HG02973 (cell line): ENCODE data around the gene PHB1.
"Not testable (repeated sequence)": the region's sequence is repeated elsewhere in the genome, so short reads cannot be mapped to it uniquely, and the experiment has no call there.

Experiments used
- ATAC-seq: cut with Tn5 transposase; IDR thresholded peaks from one replicate; pipeline ENCODE4 v1.9.1; 2021; ENCODE audit warnings: moderate library complexity; ENCODE audit not compliant: unreplicated experiment

The PHB1 gene

DNA sequence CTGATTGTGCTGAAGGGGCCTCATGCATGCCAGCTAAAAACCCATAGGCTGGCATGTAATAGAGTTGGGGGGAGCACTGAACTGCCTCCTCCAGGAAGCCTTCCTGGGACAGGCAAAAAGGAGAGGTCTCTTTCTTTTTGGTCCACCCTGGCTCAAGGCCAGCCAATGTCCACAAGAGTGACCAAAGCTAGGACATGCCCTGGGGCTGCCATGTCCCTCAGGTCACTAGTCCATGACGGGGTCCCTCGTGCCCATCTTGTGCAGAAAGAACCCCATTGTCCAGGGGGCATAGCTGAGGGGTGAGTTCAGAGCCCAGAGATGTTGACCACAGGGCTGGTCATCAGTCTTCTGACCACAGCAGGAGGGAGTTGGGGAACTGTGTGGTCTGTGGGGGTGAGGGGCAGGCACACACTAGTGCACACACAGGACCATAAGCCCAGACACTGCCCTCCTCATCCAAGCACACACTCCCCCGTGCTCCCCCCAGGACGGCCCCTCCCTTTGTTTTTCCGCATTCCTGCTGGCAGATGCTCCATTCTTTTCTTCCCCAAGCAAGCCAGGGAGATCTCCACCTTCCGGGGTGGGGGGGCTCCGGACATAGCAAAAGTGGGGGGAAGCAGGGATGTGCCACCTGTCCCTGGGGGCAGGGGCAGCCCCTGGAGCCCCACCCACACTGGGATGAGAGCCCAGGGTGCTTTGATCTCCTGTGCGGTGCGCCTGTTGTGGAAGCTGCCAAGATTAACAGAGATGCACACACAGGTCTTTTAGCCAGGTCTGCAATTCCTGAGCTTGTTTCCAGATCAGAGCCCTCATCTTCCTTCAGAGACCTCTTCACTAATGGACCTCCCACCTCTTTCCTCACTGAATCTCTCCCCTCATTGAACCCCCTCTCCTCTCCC is 25.2 kb upstream of the PHB1 start:
- ATAC-seq: no peak

DNA sequence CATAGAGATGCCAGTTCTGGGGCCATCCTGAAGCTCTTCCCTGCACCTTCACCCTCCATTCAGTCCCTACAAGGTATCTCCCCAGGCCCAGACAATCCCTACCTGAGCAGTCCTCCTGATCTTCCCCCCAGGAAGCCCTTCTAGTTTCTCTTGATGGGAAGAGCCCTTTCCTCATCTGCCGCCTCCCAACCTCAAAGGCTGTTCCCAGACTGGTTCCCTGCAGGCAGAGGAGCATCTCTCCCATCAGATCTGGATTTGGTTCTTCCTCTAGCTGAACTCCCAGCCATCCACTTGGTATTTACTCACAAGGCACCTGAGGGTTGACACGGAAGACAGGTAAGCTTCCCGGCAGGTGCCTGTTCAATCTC is 24.6 kb upstream of the PHB1 start:
- no peak for ATAC-seq

DNA sequence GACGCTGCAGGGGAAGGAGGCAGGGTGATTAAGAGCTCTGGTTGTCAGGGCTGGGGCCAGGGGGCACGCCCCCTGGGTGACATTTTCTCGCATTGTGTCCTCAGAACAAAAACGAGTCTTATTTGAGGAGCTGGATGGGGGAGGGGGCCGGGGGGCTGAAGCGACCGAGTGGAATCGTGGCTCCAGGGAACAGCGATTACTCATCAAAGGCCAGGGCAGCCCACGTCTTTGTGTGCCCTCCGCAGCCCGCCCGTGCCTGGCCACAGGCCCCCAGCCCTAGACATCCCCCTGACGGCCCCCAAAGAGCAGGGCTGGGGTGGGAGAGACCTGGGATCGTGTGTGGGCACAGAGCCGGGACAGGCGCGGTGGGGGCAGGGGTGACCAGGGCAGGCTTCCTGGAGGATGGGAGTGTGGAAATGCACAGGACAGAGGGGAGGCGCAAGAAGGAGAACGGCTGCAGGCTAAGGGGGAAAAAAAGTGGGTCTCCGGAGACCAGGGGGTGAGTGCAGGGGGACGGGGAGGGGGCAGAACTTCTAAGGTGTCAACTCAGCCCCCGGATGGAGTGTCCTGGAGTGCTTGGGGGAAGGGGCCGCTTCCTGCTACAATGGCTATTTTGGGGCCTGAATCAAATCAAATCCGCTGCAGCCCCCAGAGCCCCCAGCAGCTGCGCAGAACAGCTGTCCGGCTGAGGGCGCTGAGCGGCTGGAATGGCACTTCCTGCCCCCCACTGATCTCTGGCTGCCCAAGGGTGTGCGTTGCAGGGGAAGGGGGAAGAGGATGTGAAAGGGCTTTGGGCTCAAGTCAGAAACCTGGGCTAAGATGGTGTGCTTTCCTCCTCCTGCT is 24.0 kb upstream of the PHB1 start:
- no peak for ATAC-seq

GRCh38 chr17:49437696-49438435 is 23.2 kb upstream of the PHB1 start:
- ATAC-seq: no peak

DNA sequence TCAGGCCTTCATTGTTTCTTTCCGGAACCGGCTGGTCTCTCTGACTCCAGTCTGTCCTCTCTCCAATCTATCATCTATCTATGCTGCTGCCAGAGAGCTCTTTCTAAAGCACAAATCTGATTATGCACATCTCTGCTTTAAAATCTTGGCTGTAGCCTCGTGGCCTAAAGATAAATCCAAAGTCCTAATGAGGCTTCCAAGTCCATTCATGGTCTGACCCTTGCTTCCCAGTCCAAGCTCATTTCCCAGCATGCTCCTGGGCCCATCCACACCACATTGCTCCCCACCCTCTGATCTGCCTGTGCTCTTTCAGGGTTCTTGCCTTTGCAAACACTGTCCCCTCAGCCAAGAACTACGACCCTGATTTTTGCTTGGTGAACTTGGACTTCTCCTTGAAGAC is 21.5 kb upstream of the PHB1 start:
- ATAC-seq: no peak

DNA sequence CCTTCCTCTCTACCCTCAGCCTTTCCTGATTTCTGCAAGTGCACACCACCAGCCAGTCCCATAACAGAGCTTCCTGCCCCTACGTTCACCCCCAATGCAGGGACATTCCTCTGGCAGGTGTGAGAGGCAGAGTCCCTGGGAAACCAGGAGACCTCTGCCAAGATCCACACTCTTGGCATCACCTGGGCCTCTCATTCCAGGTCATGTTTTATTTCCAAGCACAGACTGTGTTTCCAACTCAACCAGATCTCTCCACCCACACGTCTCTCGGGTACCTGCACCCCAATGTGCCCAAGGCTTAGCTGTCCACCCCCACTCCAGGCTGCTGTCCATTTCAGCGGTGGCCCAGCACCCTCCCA is 21.0 kb upstream of the PHB1 start:
- no peak for ATAC-seq

DNA sequence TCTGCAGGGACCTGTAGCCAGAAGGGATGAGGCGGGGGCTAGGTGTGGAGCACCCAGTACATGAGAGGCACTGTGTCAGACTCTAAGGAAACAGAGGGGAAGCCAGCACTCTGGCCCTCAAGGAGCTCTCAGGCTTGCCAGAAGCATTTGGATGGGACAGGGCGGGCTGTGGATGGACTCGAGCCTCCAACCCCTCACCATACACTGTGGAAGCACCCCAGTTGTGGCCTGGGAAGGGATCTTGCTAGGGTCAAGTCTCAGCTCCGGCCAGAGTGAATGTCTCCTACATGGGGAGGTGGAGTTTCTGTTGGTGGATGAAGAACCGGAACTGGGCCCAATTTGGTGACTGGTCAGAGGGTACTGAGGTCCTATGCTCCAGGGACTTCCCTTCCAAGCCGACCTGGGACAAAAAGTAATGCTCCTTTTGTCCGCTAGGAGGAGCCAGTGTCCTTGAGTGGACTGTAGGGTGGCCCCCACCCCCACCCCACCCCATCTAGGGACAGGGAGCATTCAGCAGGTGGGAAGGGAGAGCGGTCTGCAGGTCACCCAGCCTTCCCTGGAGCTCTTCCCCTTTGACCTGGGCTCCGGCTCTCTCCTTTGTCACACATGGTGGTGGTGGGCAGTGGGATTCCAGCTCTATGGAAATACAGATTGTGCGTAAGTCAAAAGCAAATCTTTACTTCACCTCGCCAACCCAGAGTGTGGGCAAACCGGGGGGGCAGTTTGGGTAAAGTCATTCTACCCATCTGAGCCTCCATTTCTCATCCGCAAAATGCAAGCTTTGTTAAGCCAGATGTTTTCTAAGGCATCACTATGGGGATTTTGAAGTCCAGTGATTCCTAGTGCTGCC is 20.4 kb upstream of the PHB1 start:
- no peak for ATAC-seq

DNA sequence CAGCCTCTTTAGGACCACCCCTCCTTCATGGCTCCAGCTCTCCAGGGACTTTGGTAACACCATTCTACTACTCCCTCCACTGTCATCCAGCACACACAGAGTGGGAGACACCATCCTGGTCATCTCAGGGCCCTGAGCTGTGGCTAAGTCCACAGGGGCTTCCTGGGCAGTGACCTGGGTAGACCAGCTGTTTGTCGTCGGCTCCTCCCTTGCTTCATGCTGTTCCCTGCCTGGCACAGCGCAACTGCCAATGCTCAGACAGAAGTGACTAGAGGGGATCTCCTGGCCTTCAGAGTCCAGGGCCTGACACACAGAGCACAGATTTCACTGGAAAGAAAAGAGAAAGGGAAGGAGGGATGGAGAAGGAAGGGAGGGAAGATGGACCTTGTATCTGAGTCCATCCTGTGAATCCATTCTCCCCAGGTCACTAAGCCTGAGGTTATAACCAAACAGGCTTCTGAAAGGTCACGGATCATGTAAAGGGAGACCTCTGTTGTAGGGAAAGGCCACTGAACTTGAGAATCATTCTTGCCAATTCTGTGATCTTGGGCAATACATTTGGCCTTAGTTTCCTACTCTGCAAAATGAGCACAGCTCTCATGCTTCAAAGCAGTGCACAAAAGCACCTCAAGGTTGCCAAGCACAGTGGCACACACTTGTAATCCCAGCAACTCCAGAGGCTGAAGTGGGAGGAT is 18.5 kb upstream of the PHB1 start:
- no peak for ATAC-seq

DNA sequence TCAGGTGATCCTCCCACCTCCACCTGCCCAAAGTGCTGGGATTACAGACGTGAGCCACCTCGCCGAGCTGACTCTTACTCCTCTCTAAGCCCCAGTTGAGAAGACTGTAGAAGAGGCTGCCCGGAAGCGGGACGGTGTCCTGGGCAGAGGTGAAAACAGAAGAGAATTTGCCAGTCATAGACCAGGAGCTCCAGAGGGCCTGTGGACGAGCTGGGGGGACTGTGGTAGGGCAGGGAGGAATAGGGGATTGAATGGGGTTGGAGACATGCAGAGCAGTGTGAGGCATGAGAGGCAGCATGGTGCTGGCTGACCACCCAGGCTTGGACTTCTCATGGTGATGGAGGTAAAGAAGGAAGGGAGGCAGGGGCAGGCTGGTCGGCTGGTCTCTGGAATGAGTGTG is 17.1 kb upstream of the PHB1 start:
- ATAC-seq: no peak

DNA sequence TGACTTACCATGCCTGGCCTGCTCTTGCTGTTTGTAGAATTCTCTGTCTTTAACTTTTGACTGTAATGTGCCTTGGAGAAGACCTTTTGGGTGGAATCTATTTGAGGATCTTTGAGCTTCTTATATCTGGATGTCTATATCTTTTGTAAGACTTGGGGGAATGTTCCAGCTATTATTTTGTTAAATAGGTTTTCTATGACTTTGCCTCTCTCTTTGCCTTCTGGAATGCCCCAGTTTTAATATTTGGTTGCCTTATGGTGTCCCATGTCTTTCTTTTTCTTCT is 10.3 kb upstream of the PHB1 start:
- ATAC-seq: no peak

DNA sequence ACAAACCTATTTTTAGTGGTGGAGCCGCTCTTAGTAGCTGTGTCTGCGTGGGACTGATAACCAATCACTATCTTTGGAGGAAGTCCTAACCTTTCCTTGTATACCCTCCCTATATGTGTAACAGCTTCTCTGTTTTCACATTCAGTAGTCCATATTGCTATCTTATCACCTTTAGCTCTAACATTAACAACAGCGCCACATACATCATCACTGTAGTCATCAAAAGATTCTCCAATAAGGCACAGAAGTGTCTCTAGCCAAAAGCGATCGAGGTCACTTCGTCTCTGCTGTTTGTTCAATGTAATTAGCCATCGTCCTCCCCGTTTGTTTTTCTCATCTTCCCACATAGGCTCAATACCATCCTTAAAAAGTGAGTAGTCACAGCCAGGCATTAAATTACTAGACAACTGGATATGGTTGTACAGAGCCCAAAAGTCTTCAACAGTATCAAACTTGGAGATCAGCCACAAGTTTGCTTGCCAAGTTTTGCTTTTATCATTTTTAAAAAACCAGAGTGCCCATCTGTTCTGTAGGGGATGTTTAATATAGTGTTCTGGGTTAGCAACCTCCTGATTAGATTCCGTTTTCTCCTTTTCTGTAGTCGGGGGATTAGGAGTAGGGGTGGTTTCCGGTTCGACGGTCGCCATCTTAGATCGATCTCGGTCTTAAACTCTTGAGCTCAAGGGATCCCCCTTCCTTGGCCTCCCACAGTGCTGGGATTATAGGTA is 9.8 kb upstream of the PHB1 start:
- ATAC-seq: not testable (repeated sequence)

GRCh38 chr17:49422714-49423113 is 8.0 kb upstream of the PHB1 start:
- no peak for ATAC-seq

GRCh38 chr17:49419761-49420160 is 5.1 kb upstream of the PHB1 start:
- ATAC-seq: not testable (repeated sequence)

DNA sequence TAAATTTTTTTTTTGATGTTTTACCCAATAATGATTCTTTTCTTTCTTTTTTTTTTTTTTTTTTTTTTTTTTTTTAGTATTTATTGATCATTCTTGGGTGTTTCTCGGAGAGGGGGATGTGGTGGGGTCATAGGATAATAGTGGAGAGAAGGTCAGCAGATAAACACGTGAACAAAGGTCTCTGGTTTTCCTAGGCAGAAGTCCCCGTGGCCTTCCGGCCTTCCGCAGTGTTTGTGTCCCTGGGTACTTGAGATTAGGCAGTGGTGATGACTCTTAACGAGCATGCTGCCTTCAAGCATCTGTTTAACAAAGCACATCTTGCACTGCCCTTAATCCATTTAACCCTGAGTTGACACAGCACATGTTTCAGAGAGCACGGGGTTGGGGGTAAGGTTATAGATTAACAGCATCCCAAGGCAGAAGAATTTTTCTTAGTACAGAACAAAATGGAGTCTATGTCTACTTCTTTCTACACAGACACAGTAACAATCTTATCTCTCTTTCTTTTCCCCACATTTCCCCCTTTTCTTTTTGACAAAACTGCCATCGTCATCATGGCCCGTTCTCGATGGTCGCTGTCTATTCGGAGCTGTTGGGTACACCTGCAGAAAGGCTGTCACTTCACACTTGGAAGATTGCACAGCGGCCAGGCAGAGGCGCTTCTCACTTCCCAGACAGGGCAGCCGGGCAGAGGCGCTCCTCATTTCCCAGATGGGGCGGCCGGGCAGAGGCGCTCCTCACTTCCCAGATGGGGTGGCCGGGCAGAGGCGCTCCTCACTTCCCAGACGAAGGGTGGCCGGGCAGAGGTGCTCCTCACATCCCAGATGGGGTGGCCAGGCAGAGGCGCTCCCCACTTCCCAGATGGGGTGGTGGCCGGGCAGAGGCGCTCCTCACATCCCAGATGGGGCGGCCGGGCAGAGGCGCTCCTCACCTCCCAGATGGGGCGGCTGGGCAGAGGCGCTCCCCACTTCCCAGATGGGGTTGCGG is 4.4 kb upstream of the PHB1 start:
- not testable (repeated sequence) for ATAC-seq

DNA sequence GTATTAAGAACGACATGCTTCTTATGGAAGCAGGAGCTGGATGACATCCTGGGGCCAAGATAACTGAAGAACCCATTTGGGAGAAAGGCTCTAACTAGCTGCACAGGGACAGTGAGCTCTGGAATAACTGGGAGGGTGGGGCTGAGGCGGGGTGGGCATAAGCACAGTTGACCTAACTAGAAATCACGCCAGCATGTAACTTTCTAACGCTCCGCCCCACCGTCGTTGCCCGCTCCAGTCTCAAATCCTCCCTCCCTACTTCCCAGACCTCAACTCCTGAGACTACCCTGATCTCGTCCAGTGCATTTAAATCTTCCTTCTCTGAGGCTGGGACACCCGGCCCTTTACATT is 436 bp downstream of the PHB1 start:
- no peak for ATAC-seq

DNA sequence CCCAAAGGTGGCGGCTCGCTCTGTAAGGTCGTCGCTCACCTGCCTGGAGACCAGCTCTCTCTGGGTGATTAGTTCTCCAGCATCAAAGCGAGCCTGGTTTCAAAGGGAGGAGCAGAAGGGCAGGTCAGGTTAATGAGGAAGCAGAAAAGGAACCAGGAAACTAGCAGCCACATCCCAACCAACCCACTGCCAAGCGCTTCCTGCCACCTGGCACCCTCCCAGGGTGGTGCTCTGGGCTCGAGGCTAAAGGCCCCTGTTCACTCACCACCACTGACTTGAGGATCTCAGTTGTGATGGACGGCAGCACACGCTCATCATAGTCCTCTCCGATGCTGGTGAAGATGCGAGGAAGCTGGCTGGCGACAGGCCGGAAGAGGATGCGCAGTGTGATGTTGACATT is 5.6 kb downstream of the PHB1 start:
- no peak for ATAC-seq

DNA sequence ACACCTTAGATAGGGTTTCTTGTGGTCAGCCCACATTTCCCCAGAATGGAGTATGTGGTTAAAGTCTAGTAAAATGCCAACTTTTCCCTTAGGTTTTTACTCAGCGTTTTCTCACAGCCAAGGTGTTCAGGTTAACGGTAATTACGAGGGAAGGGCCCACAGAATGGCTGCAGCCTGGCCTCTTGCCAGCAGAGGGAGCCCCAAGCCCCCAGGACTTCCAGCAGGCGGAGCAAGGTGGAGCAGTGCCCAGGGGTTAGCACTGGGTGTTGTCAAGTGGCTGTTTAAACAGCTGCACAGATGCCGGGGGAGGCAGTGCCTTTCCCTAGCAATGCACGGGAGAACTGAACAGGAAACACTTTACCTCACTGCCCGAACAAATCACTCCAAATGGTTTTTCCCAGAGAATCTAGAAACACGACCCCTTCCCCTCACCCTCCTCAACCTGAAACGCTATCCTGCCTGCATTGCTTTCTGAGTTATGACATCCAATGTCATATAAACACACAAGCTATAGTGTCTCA is 6.6 kb downstream of the PHB1 start:
- peak; percentile 61 for ATAC-seq

GRCh38 chr17:49407086-49407485 is 7.6 kb downstream of the PHB1 start:
- ATAC-seq: no peak
